ENCODE measurements around the gene COMMD10. TPM values are rescaled to one million over a fixed set of nuclear protein-coding genes. Genes with fewer than 3 reads are reported as not detected.

COMMD10 gene
- total and polyA plus RNA-seq, 2 experiments from 2014 or later, result 37.7 to 52.2 TPM

- TF ChIP-seq CTCF (IDR thresholded peaks at IDR 0.05; ENCODE audit: poor library complexity) (no peak), EZH2phosphoT487 (IDR thresholded peaks at IDR 0.05; ENCODE audit: low read depth, severe bottlenecking, unreplicated experiment) (no peak), EZH2 (IDR thresholded peaks at IDR 0.05; ENCODE audit: borderline replicate concordance) (no peak)
- Histone ChIP-seq H4K20me1 (ENCODE audit: insufficient read depth, poor library complexity, severe bottlenecking) (no peaks in the 10 kb centered on the region), H3K4me1 (ENCODE audit: insufficient read depth) (no peaks in the 10 kb centered on the region), H3K27me3 (no peaks in the 10 kb centered on the region), H3K79me2 (no peaks in the 10 kb centered on the region), H2AFZ (no peak overlapping the region), H3K36me3 (replicated peaks; ENCODE audit: insufficient read depth, low read depth) (no peaks in the 10 kb centered on the region), H3K4me3 (no peak overlapping the region), H3K9me3 (ENCODE audit: low read depth) (peaks cover 8% of the 10 kb centered on the region), H3K27ac (no peak overlapping the region), H3K4me2 (no peak overlapping the region), H3K9me2 (replicated peaks; ENCODE audit: insufficient read depth) (no peaks in the 10 kb centered on the region)
- WGBS (ENCODE audit: low lambda C conversion rate, missing lambda C conversion rate), result 64% methylated on average over 4 of the region's 4 CpGs
- no peak for DNase-seq (ENCODE audit: low spot score)
Measured at GRCh38 chr5:116292321-116292720, 207.5 kb downstream of the COMMD10 start.

- H3K9me3 ChIP-seq (ENCODE audit: low read depth), result no peaks in the 10 kb centered on the region
- no peaks in the 10 kb centered on the region for H3K27me3 ChIP-seq
- TF ChIP-seq EZH2 (IDR thresholded peaks at IDR 0.05; ENCODE audit: borderline replicate concordance) (no peak), EZH2phosphoT487 (IDR thresholded peaks at IDR 0.05; ENCODE audit: low read depth, severe bottlenecking, unreplicated experiment) (no peak), CTCF (IDR thresholded peaks at IDR 0.05; ENCODE audit: poor library complexity) (no peak)
- H3K4me2 ChIP-seq, result no peak overlapping the region
- H3K9me2 ChIP-seq (replicated peaks; ENCODE audit: insufficient read depth), result no peaks in the 10 kb centered on the region
- no peaks in the 10 kb centered on the region for H4K20me1 ChIP-seq (ENCODE audit: insufficient read depth, poor library complexity, severe bottlenecking)
- DNase-seq (ENCODE audit: low spot score), result no peak
- no peak overlapping the region for H3K27ac ChIP-seq
- 76% methylated on average over 4 of the region's 4 CpGs for WGBS (ENCODE audit: low lambda C conversion rate, missing lambda C conversion rate)
- H3K36me3 ChIP-seq (replicated peaks; ENCODE audit: insufficient read depth, low read depth), result no peaks in the 10 kb centered on the region
- H2AFZ ChIP-seq, result no peak overlapping the region
- H3K4me1 ChIP-seq (ENCODE audit: insufficient read depth), result peaks cover 3% of the 10 kb centered on the region
- no peaks in the 10 kb centered on the region for H3K79me2 ChIP-seq
- H3K4me3 ChIP-seq, result no peak overlapping the region
Measured at GRCh38 chr5:116296335-116297072, 211.7 kb downstream of the COMMD10 start.

GRCh38 chr5:116297296-116297814 lies 212.5 kb downstream of the COMMD10 start:
- Histone ChIP-seq H3K9me3 (ENCODE audit: low read depth) (no peaks in the 10 kb centered on the region), H3K9me2 (replicated peaks; ENCODE audit: insufficient read depth) (no peaks in the 10 kb centered on the region), H3K36me3 (replicated peaks; ENCODE audit: insufficient read depth, low read depth) (no peaks in the 10 kb centered on the region), H3K4me1 (ENCODE audit: insufficient read depth) (peaks cover 3% of the 10 kb centered on the region), H3K79me2 (no peaks in the 10 kb centered on the region), H3K4me2 (no peak overlapping the region), H3K27me3 (no peaks in the 10 kb centered on the region), H3K4me3 (no peak overlapping the region), H4K20me1 (ENCODE audit: insufficient read depth, poor library complexity, severe bottlenecking) (no peaks in the 10 kb centered on the region), H2AFZ (no peak overlapping the region), H3K27ac (no peak overlapping the region)
- 93% methylated on average over 5 of the region's 5 CpGs for WGBS (ENCODE audit: low lambda C conversion rate, missing lambda C conversion rate)
- DNase-seq (ENCODE audit: low spot score), result no peak
- TF ChIP-seq CTCF (IDR thresholded peaks at IDR 0.05; ENCODE audit: poor library complexity) (no peak), EZH2phosphoT487 (IDR thresholded peaks at IDR 0.05; ENCODE audit: low read depth, severe bottlenecking, unreplicated experiment) (no peak), EZH2 (IDR thresholded peaks at IDR 0.05; ENCODE audit: borderline replicate concordance) (no peak)

Data from hepatocyte (in vitro differentiated cells).